NCI-H82 treated with DMSO at 0.1 percent for 48 hours (cell line): ENCODE data around the gene ADAMTS12.

Experiments
- DNase-seq: peaks from one replicate; lab custom pipeline; 2025; ENCODE audit not compliant: unreplicated experiment; lab: John Stamatoyannopoulos, UW

Gene ADAMTS12

DNA sequence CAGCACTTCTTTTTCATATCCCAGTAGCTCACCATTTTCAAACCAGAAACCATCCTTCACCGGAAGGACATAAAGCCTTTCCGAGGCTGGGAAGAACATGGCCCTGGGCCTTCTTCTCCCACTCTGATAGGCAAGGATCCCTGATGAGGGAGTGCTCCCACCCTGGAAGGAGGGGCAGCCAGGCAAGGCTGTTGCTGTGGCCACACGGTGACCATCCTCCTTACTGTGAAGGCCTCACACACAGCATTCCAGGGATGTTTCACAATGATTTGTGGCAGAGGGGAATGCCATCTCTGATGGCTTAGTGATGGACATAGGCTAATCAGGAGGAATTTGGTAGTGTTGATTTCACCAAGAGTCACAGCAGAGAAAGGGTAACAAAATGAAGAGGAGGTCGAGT, 130.7 kb downstream of the ADAMTS12 start:
- no peak for DNase-seq

DNA sequence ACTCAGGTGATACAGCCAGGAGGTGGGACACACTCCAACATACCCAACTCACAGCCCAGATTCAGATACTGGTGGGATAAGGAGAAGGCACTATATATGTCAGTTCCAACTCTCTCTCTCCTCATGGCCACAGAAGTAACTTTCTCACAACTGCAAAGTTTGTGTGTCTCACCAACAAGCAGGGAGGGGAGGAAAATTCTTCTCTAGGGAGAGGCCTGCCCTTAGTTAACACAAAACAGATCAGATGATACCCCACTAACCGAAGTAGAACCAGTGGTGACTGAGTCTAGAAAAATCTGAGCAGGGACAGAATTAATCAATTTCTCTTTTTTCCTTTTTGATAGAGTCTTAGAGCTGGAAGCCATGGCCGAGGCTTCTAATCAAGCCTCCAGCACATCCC, 133.1 kb downstream of the ADAMTS12 start:
- DNase-seq: no peak

DNA sequence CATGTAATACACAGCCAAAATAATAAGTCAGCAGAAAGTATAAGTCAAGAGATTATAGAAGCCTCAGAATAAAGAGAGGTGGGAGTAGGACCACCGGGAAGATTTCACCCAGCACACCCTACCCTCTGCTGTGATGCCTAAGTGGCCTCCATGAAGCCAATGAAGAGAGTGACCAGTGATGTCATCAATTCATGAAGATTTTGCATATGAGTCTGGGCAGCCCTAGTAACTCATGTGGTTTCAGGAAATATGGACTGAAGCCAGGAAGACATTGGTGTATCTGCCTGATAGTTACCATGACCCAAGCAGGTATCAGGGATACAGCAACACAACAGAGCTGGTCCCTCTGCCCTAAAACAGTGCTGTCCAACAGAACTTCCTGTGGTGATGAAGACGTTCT, 135.3 kb downstream of the ADAMTS12 start:
- DNase-seq: no peak

DNA sequence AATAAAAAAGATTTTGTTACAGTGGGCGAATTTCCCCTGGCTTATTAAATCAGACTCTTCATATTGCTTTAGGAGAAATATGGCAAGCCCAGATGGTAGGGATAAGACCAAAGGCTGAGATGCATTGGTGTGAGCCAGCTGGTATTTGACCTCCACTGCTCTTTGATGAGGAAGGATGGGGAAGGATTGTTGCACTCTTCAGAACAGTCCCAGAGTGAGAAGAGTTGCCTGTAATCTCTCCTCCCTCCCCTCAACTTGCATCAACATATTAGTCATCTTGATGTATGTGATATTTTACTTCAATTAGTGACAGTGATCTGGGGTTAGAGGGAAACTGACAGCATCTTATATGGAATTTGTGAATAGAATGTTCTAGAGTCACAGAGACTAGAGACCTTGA, 136.6 kb downstream of the ADAMTS12 start:
- no peak for DNase-seq

DNA sequence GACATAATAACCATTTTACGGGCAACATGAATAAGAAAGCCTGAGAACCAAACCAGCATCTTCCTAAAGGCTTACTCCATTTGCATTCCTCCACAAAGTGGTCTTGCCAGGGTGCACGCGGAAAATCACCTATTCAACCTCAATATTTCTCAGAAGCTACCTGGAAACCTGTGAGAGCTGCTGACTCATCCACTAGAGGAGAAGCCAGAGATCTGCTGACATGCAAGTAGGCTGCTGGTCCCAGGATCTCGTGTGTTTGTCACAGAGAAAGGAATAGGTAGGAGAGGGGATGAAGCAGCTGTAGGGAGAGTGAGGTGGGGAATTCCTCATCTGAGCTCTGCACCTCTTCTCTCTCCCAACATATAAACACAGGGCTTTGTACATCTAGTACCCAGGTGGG, 138.1 kb downstream of the ADAMTS12 start:
- DNase-seq: no peak

DNA sequence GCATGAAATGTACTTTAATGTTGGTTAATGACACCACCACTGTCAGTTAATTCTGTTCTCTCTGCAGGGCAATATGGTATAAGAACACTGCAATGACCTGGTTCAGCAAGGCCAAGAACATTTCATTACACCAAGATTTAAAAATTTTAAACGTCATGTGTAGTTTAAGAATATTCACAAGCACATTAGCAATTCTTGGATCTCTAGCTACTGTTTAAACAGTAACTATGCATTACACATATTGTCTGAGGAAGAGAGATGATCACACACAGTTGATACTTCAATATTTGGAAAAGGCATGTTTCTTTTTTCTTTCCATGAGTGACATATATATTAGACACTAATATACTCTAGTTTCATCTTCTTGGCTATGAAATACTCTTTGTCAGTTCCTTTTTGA, 143.0 kb downstream of the ADAMTS12 start:
- DNase-seq: no peak

DNA sequence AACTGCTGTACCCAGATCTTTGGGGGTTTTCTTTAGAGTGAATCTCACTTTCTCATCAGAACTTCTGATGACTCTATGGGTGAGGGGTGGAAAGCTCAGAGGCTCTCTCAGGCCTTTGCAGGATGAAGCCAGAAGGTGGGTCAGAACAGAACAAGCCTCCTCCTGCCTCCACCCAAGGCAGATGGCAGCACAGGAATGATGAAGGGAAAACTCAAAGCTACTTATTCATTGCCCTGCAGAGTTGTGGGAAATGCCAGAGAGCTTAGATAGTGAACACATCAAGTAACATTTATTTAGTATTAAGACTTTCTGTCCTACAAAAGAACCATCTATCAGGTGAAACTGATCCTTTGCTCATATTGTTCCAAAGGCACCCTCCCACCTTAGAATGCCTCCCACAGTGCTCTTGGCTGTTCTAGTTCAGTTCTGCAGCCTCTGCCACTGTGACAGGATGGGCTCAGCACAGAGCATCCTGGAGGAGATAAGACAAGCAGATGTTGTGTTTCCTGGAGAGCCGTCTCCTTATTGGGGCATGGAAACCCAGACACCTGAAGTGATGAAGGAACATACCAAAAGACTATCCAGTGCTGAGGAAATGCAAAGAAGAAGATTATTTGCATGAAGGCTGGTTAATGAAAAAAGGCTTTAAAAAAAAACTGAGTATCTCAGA, 146.6 kb downstream of the ADAMTS12 start:
- no peak for DNase-seq

DNA sequence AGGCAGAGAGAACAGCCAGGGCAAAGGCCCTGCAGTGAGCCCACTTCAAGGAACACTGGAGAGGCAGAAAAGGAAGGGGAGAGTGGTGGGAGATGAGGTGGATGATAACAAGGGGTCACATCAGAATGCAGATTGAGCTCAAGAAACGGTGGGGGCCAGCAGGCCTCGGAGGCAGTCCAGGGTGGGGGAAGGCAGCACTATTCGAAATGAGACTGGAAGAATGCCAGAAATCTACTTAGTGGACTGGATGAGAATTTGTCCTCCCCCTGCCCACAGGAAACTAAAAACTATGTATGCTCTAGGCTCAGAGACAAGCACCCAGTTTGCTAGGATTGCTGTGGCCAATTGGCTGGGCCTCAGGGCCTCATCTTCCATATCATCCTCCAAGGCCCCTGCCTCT, 148.7 kb downstream of the ADAMTS12 start:
- no peak for DNase-seq

DNA sequence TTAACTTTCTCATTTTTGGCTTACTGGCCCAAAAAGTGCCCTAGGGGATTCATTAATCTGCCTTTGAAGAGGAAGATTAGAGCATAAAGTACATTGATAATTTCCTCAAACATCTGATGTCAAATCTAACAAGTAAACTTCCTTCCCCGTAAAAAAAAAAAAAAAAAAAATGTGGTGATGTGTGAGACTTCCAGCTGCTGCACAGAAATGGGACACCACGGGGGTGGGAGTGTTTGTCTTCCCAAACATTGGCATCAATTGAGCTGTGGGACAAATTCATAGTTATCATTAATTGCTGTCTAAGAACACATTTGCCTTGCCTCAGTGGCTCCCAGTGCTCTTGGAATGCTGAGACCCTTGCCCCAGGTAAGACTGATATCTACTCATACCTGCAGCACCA, 149.6 kb downstream of the ADAMTS12 start:
- no peak for DNase-seq

DNA sequence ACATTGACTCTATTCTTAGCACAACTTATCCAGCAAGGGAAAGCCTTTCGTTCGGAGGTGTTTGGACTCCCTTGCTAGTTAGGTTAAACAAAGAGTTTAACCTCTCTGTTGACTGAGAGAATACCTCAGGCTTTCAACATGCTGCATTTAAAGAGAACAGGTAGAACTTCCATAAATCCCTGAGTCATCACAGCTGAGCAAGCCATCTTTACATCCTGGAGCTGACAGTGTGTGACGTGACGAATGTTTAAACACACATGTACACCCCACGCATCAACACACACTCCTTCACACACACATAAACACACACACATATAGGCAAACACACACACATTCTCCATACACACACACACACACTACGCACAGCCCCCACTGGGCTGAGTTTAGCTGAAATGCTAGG, 152.8 kb downstream of the ADAMTS12 start:
- DNase-seq: no peak

DNA sequence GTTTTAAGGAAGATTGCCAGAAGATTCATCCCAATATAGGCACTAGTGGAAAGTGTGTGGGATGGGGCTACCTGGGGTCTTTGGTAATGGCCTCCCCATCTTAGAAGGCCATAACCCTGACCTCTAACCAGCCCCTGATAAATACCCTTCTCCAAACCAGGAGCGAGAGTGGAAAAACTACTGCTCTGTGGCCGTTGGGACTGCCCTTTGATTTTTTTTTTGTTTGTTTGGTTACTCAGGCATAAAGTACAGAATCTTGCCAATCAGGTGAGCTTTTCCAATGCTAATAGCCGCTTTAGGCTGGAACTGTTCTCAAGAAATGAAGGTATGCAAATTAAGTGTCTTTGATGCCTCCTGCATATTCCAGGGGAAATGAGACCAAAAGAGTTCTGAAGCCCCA, 153.7 kb downstream of the ADAMTS12 start:
- no peak for DNase-seq

DNA sequence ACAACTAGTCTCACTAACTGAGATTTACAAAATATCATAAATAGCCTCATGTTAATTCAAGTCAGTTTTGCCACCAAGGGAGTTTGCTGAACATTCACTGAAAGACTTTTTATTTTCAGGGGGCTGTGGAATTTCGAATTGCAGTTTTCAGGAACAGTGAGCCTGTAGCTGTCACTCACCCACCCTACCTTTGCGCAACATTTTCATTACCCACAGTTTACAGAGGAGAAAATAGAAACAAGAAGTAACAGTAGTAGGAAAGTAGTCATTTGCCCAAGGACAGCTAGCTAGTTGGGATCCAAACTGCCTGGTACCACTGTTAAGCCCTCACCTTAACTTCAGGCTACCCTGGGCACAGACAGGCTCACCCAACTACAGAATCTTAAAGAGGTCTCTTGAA, 154.1 kb downstream of the ADAMTS12 start:
- DNase-seq: no peak

DNA sequence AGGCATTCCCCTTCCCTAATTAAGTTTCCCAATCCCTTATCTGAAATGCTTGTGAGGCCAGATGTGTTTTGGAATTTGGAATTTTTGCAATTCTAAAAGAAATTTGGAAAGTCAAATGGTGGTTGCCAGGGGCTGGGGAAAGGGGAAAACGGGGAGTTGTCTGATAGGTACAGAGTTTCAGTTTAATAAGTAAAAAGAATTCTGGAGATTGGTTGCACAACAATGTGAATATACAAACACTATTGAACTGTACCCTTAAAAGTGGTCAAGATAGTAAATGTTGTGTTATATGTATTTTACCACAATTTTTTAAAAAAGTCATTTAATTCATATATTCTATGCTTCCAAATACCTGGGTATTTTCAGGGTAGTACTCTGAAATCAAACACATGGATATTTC, 154.5 kb downstream of the ADAMTS12 start:
- no peak for DNase-seq

DNA sequence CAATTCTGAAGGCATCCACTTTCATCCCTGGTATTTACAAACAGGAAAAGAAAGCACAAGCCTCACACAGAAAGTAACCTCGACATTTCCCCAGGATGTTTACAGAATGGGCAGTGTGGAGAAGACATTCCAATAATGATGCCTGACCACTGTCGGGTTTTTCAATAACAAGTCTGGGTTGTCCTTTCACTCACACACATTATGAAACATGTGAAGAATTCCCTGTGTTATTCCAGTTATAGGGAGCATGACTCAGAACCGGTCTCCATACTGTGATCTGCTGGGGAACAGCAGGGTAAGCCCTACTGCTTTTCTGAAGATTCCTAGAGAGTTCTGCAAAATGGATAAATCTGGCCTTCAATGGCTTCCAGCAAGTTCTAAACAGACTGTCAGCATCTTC, 155.3 kb downstream of the ADAMTS12 start:
- no peak for DNase-seq

DNA sequence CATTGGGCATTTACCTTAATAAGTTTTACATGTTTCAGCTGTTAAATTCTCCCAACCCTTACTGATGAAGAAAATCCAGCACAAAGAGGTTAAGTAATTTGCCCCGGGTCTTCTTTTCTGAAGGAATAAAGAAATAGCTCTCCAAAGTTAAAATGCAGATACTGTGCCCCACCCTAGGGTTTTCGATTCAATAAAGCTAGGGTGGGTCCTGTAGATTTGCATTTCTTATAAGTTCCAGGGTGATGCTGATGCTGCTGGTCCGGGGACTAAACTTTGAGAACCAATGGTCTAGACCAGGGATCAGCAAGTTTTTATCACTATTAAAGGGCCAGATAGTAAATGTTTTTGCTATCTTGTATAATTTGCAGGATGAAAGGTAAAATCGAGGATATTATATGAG, 156.7 kb downstream of the ADAMTS12 start:
- no peak for DNase-seq

DNA sequence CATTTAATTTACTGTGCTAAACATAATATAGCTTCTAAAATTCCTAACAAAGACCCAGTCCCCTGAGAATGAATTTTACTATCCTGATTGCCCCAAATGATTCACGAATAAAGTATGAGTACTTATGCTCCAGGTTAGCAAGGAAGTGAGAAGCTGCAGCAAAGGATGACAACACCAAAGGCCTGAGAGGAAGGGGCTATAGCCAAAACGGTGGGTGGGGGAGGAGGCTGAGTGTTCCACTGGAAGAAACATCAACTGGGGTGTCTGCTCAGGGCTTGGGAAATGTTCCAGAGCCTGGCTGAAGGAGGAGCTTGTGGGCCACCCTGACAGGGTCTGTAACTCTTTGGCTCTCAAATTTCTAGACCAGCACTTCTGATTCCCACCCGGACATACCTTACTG, 157.3 kb downstream of the ADAMTS12 start:
- no peak for DNase-seq

DNA sequence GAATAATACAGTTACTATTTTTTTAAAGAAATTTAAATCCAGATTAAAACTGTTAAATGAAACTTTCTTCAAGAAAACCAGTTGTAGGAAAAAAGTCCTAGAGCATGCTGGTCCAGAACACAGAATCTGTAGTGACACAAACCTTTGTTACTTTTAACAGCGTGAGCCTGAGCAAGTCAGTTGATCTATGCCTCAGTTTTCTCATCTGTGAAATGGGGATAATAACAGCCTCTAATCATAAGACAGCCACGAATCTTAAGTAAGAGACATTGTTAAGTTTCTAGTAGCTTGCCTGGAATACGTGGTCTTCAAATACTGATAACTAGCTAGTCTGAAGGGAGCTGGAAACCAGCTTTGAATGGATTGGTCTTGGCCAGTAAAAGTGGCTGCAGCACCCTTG, 158.6 kb downstream of the ADAMTS12 start:
- no peak for DNase-seq

DNA sequence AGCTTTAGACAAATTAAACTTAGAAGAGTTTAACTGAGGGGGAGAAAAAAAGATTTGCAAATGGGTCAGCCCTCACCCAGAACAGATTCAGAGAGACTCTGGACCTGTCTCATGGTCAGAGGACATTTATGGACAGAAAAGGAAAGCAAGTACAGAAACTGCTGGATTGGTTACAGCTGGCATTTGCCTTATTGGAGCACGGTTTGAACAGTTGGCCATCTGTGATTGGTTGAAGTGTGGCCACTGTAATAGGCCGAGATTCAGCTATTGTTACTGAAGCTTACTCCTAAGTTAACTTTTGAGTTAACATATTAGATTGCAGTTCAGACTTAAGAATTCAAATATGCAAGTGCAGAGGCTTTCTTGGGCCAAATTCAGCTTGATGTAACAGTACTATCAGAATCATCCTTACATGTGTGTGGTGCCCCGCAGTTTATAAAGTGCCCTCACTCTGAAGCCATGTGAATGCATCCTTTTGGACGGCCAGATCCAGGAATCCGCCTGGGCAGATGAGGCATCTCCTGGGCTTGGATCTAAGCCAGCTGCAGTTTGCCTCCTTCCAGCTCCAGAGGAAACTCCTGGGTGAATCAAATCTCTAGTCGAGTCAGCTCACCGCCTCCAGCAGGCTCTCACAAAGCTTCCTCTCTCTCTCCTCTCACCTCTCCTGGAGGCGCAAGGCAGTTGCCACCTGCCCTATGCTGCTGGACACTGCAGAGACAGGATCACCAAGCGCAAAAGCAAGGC, 165.2 kb downstream of the ADAMTS12 start:
- DNase-seq: no peak

DNA sequence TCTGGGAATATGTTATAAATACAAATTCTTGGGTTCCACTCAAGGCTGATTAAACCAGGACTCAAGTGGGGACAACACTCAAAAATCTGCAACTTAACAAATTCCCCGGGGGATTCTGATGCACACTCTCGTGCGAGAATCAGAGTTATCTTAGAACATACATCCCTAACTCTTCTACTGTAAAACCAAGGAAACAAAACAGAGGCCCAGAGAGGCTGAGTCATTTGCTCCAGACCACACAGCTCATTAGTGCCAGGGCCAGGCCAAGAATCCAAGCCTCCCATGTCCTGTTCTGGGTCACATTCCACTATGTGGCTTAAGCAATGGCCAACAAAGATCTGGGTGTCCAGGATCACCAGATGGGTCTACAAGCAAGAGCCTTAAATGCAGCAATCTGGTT, 166.0 kb downstream of the ADAMTS12 start:
- no peak for DNase-seq

DNA sequence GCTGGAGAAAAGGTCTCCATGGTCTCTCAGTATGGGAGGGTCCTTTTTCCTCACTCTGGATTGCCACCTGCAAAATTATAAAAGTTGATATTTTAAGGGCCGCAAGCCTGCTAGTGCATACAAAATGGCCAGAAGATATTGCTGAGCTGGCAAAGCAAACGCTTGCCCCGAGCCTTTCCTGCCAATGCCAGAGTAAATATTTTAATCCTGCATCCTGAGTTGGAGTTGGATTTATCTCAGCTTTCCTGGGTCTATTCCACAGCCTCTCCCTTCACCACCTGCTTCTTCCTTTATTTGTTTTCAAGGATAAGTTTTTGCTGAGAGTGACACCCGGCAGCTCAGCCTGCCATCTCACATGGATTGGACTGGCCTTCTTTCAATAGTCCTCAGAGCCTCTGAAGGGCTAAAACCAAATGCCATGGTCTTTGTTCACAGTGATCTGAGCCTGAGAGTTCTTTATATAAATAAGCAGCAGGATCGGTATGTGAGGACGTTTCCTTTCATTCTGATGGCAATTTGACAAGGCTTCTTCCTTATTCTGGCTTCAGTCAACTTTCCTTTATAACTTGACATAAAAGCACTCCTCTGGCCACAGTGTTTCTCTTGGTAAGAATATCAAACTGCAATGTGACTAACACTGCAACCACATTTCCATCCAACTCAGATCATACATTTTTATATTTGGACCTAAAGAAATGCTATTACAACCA, 170.1 kb downstream of the ADAMTS12 start:
- DNase-seq: no peak

DNA sequence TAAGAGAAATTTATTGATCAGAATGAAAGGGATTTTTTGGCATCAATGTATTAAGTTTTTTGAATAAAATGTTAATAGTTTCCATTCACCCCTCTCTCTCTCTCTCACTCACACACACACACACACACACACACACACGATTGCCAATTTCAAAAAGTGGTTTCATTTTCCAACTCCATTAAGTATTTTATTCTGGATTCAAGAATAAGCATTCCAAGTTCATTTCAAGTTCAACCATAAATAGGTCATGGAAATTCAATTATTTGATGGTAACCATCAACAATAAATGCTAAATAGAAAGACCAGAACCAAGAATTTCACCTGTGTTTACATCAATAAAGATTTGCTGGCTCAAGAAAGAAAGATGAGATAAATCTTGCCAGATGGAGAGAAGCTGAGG, 171.6 kb downstream of the ADAMTS12 start:
- DNase-seq: no peak

DNA sequence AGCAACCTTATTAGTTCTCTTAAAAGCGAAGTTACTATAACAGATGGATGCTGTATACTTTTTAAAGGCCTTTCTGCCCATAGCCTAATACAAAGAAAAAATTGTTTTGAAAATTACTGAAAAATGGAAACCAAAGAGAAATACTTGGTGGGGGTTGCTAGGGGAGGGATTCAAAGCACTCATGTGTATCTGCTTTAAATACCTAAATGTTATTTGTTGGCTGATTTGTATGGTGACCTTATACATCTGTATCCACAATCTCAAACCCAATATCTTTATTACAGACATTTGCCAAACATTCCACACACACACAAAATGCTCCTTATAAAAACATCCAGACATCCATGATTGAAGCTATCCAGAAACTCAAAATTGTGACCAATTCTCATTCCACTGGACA, 172.0 kb downstream of the ADAMTS12 start:
- DNase-seq: no peak
